Stimulated activated CD4-positive, alpha-beta T cell treated with anti-CD3 and anti-CD28 coated beads, TNF-alpha, amount 100 ng/mL, for 4 hours (primary cell): Measurements from ENCODE around the gene EFNB2.

Experiments used
- DNase-seq, 3 experiments: peaks; one replicate each; pipeline ENCODE4 v3.0.0-alpha.2; 2020; ENCODE audit warnings: low read depth in 3 of 3

The EFNB2 gene

GRCh38 chr13:106484084-106484483, 51.4 kb downstream of the EFNB2 start:
- no peak for DNase-seq

- DNase-seq: no peak
Measured at GRCh38 chr13:106481919-106482318, 53.5 kb downstream of the EFNB2 start.

GRCh38 chr13:106480351-106480910, 55.0 kb downstream of the EFNB2 start:
- no peak for DNase-seq

- DNase-seq: no peak
Measured at GRCh38 chr13:106479929-106480328, 55.5 kb downstream of the EFNB2 start.

- DNase-seq: no peak
Measured at GRCh38 chr13:106478116-106478515, 57.3 kb downstream of the EFNB2 start.

DNA sequence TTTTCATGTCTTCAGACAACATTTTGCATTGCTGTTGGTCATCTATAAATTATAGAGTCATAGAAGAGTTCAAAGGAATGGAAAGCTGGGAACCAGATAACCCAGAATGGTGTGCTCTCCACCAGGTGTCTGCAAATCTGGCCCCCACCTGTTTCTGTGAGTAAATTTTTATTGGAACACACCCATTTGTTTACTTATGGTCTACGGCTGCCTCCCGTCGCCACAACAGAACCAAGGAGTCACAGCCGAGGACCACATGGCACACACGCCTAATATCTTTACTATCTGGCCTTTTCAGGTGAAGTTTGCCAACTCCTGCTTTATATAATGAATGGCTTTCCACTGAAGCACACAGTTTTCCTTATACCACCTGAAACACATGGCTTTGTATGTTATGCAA, 58.2 kb downstream of the EFNB2 start:
- no peak for DNase-seq

- DNase-seq: no peak
Measured at GRCh38 chr13:106475852-106476251, 59.6 kb downstream of the EFNB2 start.

DNA sequence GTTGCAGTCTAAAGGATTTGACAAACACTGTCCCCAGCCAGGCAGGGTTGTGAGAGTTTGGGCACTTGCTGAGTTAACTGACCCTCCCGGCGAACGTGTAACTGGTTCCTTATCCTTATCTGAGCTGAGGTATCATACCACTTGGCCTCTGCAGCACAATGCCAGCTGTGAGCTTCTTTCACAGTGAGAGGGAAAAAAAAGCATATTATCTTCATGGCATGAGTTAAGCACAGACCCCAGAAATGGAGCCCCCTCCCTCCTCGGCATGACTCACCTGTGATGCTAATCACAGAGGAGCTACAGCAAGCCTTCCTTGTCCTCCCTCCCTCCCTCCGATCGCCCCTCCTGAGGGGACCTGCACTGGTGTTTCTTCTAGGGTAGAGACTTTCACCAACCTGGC, 60.5 kb downstream of the EFNB2 start:
- DNase-seq: no peak

GRCh38 chr13:106473154-106473553, 62.3 kb downstream of the EFNB2 start:
- DNase-seq: no peak

DNA sequence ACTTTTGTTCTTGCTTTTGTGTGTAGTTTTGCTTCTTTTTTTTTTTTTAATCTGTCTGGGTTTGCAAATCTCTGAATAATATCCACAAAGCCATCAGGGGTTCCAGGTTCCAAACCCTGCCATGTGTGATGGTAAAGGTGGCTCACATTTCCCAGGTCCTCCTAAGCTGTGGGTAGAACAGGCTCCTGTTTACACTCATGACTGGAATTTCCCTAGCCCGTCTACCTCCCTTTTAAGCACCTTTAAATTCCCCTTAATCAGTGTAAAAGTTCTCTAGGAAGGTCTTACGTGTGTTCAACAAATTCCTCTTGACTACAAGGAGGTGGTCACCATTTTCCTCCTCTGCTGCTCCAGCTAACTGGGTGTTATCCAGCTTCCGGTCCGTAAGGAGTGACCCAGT, 62.8 kb downstream of the EFNB2 start:
- DNase-seq: no peak

GRCh38 chr13:106471957-106472543, 63.4 kb downstream of the EFNB2 start:
- DNase-seq: no peak

GRCh38 chr13:106470576-106470975, 64.9 kb downstream of the EFNB2 start:
- no peak for DNase-seq

DNA sequence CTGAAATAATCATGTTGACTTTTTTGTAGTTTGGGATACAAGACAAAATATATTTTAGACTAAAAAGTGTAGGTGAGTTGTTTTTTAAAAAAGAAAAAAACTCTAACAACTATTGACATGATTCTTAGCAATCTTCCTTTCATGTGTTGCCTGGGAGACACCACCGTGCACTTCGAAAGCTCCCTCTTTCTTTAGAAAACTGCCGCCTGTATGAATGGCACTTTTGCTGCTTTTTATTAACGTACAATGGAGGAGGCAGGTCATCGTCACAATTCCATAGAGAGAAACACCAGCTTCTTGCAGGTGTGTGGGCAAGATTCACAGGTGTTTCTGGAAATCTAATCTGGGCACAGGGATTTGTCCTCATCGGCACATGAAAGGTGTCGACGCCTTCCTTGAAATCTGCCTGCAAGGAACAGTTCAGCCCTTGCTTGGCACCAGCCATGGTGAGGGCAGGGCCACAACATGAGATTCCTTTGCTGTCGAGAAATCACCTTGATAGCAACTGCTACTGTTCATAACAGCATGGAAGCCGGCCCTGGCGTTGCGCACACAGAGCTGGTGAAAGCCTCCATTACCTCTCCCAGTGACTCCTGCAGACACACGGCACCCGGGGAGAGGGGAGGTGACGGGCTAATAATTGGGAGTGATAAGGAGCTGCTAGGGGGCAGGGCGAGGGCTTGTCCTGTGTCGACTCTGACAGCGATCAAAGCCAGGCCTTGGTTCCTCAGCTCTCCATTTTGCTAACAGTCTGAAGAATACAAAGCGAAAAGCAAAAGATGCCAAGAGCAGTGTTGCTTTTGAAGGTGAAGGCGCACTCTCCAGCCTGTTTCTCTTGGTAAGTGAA, 66.5 kb downstream of the EFNB2 start:
- no peak for DNase-seq

- DNase-seq: no peak
Measured at GRCh38 chr13:106468207-106468606, 67.3 kb downstream of the EFNB2 start.

DNA sequence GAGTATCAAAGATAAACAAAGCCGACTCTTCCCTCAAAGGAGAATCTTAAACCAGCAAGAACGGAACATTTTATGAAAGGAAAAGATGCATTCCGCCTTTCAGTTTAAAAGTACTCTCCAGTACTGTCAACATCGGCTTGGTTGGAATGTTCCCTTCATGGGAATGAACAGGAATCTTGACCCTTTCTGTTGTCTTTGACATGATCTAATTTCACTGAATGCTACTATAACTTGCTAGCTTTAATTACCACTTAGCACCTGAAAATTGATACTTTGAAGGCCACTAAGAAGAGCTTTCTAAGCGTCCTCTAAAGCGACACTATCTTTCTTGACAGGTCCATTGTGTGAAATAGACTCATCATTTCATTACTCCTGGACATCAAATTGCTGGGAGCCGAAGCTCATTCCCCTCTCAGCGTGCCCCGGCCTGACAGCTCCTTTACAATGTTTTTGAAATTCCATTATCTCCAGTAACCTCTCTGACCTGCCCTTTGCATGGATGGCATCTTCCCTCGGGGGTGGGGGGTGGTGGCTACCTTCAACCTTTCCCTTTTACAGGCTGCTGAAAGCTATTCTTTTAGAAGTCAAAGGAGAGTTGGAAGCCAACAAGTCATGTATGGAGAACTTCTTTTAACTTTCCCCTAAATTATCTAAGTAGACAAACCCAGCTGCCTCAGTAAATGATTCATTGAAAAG, 67.9 kb downstream of the EFNB2 start:
- DNase-seq: no peak

- DNase-seq: no peak
Measured at GRCh38 chr13:106466691-106467426, 68.6 kb downstream of the EFNB2 start.

DNA sequence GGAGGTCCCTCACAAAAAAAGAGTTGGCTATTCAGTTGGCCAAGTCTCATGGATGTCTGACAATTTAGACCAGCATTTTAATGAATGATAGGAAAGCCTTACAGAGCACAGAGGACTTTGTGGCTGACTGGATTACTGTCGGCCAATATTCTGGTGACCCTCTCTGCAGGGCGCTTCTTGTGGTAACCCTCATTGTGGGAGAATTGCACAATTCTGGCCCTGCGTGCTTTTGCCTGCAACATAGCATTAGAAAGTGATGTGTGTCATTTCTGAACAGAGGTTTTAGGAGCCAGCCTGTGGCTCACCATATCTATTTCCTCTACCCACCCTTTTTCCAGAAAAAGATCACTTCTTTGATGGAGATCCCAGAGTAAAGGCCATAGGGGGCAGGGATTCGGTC, 71.4 kb downstream of the EFNB2 start:
- DNase-seq: no peak

DNA sequence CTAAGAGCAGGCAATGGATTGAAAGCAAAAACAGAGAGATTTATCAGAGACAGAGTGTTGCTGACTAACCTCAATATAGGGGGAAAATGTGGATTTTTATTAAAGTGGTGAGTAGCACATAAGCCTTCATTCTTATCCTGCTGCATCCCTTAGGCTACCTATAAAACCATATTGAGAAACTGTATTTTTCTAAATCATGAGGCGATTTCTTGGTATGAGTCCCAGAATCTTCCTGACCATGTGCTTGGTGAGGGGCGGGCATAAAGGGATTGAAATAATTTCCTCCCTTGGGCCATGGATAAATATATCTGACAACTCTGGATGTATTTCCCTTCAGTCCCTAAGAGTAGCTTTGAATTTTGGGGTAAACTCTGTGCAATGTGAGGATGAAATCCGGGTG, 72.8 kb downstream of the EFNB2 start:
- DNase-seq: no peak

DNA sequence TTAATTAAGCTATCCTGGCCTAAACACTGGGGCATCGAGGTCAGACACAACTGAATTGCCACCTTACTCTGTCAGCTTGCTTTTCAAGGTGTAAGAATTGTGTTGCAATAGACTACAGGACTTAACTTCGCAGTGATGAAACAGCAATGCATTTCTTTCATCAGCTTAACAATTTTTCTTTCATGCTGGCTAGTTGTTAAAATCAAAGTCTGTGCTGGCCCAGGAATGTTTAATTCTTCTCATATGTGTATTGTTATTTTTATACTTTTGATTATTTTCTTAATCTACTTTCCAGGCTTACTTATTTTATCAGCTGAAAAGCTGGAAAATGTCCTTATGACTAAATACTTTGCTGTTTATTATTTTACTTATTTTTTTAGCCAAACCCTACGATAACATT, 79.7 kb downstream of the EFNB2 start:
- DNase-seq: no peak

GRCh38 chr13:106455190-106455589, 80.3 kb downstream of the EFNB2 start:
- no peak for DNase-seq

DNA sequence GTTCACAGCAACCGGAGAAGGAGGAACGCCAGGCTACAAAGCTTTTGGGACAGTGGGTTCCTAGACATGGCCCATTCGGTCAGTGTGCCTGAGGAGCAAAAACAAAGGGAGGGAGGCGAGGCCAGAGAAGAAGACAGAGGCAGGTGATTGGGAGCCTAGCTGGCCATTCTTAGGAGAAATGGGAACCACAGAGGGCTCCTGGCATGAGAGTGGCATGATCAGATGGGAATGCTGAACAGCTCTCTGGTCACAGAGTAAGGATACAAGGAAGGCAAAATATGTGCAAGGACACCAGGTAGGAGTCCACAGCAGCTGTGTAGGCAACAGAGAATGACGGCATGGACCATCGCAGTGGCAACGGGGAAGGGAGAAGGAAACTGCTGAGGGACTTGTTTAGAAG, 82.4 kb downstream of the EFNB2 start:
- DNase-seq: no peak

DNA sequence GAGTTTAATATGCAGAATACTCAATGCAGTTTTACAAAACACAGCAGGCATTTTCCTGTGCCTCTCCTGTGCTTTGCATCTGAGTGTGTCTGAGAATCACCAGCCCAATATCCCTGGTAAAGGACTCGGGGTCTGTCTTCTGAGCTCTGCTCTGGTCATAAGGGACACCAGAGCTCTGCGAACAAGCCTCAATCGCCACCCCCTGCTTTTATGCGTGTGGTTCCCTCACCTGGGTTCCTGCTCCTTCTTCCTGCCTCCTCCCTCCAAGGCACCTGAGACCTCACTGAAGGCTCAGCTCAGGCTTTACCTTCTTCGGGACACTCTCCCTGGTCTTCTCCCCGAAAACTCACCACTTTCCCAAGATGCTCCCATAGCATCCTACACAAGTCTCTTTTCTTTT, 84.5 kb downstream of the EFNB2 start:
- no peak for DNase-seq
